NCI-H345 treated with DMSO at 0.1 percent for 48 hours (cell line): ENCODE data around the gene PICALM.
"Not testable (repeated sequence)": the region's sequence is repeated elsewhere in the genome, so short reads cannot be mapped to it uniquely, and the experiment has no call there.

Experiments
- DNase-seq: peaks from one replicate; lab custom pipeline; 2025; ENCODE audit not compliant: unreplicated experiment; lab: John Stamatoyannopoulos, UW

PICALM gene

DNA sequence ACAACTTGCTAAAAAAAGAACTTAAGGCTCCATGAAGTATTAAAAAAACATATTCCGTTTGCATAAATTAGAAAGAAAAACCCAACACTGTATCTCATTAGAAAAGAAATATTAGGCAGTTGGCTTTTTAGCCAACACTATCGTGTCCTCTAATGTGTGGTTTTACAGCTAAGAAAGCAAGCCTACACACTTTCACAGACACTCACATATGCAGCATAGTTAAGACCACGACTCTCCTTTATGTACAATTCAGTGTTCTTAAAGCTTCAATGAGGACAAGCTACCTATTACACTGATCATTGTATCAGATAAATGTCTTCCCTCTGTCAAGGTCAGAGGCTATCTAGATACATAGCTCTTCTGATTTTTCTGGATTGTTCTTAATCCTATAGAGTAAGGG lies 80.1 kb downstream of the PICALM start:
- DNase-seq = no peak

DNA sequence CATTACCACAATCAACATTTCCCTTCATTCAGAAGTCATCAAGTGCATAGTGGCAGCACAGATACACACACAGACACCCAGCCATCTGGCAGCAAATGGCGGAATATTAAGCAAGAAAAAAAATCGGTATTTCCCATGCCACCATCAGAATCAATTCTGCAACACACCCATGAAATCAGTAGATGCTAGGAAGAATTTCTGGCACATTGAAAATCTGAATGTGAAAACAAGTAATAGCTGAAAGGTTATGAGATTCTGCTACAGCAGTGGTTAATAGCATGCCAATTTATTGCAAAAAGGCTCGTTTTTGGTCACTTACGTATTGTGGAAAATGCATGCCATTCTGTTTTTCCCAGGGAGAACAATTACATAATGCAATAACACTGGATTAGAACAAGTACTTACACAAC lies 91.1 kb downstream of the PICALM start:
- DNase-seq = no peak

DNA sequence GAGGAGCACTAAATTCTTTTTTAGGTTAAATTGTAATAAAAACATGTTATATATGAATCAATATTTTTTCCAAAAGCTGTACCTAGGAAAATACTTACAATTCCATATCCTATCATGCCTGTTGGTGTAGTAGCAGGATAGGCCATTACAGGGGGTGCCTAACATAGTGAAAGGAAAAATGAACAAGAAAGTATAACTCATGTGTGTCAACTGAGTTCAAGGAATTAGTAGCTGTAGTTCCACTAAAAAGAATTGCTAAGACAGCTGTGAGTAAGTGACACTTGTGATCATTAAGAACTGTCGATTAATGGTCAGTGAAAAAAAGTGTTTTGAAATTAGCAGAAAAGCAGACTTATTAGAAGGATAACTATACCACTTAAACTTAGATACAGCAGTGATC lies 92.4 kb downstream of the PICALM start:
- DNase-seq = no peak

DNA sequence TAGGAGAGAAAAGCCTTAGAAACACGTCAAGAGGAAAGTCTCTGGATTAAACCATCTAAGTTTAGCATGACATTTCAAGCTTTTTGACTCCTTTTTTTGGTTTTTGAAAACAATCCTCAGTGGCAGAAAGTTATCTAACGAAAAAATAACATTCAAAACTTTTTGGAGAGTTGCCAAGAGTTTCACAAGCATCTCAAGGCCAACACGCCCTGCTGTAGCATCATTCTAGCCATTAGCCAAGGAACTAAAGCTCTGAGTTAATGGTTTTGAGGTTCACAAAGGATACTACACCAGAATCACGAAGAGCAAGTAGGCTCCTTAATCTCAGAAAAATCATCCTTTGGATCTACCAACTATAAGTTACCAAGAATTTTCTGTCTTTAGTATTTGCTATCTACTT lies 94.8 kb downstream of the PICALM start:
- no peak for DNase-seq

DNA sequence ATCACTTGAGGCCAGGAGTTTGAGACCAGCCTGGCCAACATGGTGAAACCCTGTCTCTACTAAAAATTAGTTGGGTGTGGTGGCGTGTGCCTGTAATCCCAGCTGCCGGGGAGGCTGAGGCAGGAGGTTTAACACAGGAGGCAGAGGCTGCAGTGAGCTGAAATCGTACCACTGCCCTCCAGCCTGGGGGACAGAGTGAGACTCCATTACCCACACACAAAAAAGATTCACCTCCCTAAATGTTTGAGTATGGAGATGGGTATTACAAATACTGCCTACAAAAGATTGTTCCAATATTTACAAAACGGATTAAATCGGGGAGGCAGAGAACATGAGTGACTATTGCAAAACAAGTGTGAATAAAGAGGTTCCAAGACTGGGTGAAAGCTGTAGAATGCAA lies 98.3 kb downstream of the PICALM start:
- DNase-seq = no peak

DNA sequence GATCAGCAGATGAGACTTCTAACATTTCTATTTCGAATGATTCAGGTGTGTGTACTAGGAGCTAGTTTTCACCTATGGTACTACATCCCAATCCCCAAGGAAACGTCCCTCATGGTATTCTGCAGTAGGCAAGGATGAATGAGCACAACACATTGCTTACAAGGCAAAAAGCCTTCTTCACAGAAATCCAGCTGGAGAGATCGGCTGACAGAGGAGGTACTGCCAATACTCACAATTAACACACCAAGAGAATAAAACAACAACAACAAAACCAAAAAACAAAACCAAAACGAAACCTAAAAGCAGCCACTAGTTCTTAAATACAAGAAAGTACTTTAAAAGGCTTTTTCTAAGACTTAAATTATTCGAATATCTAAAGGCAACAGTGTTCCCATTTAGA lies 101.4 kb downstream of the PICALM start:
- no peak for DNase-seq

DNA sequence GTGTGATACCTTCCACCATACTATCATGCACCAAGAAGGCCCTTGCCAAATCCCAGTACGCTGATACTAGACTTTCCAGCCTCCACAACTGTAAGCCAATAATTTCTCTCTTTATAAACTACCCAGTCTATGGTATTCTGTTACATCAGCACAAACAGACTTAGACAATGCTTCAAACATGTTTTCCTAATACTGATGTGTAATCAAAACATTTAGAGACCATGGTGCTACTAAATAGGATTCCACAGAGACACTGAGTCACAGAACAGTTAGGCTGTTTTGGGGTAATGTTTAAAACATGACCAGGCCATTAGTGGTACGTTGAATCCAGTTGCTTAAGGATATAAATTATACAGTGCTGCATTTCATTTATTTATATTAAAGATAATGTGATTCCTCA lies 103.7 kb downstream of the PICALM start:
- DNase-seq = no peak

DNA sequence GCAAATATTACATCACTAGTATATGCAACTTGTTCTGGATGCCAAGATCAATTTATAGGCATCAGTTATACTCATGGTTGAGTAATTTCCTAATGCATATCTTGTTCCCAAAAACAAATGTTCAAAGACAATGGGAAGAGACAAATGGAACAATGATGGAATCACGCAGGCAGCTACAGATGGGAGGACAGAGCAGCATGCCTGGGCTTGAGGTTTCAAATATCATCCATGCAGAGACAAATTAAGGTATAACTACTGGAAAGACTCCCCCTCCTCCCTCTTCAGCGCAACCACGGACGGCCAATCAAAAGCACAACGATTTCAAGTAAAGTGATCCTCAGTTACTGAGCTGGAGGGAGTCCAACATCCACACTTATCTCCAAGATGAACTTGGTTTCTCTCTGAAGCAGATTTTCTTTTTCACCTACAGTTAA lies 106.9 kb downstream of the PICALM start:
- no peak for DNase-seq

DNA sequence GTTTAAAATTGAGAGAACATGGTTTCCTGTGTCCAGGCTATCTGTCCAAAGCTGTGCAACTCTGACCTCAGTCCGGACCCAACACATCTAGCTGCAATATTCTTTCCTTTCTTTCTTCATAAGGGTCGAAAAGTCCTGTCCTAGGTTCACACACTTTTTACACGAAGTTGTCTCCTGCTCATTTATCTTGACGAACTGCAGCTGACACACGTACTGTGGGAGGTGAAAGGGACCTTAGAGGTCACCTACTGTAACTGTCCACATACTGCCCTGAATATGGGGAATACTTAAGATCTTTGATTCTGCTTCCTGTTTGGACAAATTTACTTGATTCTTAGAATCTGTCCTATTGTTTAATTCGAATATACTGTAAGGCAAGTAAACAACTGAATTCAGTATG lies 107.8 kb downstream of the PICALM start:
- no peak for DNase-seq

DNA sequence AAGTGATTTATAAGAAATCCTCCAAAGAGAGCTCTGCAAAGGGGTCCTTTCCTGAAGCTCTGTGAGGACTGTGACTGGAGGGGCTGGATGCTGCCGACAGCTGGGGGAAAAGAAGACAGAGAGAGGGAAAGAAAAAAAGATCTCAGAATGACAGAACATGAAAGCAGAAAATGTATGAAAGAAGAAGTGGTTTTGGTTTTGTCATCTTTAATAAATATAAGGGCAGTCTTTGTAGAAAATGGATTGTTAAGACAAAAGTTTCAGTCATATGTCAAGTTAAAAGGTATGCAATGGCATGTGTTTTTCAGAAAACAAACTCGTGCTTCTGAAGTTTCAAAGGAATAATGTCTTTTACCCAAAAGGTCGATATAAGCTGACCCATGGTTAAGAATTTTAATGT lies 108.2 kb downstream of the PICALM start:
- DNase-seq = no peak

DNA sequence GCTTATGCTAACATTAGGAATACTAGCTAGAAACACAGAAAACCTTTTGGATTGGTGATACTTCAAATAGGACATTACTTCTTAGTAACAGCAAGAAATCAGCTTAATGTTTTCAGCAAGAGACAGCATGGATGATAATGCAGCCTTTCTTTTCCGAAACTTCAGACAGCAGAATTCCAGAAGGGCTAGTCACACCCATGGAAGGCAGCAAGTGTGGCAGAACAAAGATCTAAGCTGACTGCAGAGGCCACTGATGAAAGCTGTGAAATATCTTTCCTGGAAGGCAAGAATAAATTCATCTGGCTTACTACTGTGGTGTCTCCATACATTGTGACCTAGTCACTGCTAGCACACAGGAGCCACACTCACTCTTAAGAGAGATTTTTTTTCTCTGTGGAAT lies 113.4 kb downstream of the PICALM start:
- no peak for DNase-seq

DNA sequence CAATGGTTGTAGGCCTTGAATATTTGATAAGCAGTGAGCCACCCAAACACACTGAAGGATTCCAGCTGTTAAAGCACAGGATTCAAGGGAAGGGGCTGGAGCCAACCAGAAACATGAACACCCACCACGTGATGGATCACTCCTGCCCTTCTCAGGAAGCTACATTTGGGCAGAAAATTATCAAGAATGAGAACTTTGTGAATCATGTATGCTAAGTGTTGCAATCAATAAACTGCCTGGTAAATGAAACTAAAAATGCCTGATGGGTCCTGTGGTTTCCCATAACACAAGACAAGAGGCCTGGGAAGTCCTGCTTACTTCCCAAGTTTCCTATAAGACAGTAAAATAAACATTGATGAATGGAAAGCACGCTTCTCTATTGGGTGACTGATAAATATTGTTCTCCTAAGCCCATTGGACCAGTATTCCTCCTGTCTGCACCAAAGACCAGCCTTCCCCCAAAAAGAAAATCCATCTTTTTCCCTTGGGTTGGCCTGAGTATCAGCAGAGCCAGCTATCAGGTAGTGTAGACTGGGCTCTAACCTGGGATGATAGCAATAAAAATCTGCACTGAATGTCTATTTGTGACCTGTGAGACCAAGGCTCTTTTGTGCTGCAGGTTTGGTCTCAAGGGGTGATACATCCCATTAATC lies 115.3 kb downstream of the PICALM start:
- no peak for DNase-seq

DNA sequence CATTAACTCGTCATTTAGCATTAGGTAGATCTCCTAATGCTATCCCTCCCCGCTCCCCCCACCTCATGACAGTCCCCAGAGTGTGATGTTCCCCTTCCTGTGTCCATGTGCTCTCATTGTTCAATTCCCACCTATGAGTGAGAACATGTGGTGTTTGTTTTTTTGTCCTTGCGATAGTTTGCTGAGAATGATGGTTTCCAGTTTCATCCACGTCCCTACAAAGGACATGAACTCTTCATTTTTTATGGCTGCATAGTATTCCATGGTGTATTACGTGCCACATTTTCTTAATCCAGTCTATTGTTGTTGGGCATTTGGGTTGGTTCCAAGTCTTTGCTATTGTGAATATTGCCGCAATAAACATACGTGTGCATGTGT lies 116.8 kb downstream of the PICALM start:
- DNase-seq = not testable (repeated sequence)

DNA sequence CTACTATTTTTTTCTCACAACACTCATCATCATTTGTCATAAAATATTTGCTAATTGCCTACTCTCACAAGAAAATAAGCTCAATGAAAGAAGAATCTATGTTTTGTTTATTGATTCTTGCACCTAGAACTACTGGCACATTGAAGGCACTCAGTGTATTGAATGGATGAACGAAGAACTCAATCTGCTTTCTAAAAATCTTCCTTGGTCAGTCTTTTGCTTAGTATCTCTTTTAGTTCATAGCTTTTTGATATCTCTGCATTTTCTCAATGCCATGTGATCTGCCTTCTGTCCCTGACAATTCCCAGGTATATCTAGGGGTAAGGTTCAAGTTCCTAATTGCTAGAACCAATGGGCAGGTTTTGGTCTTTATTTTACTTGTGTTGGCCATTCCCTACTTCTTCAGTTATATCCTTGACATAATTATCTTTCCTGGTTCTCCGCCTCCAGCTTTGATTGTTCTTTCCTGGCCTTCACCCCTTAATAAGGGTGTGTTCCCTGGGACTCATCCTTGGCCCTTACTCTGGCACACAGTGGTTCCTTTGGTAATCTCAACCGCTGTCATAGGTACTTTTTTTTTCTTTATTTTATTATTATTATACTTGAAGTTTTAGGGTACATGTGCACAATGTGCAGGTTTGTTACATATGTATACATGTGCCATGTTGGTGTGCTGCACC lies 117.3 kb downstream of the PICALM start:
- DNase-seq = no peak

DNA sequence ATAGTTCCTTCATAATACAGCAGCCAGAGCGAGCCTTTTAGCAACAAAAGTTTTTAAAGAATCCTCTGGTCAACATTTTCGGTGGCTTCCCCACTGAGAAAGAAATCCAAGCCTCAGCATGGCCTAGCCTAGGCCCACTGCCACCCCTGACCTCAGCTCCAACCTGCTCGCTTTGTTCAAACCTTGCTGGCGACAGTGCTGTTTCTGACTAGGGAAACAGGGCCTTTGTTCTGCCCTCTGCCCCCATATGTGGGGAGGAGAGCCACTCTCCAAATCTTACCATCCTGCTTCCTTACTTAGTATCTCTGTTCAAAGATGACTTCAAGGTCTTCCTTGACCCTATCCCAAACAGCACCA lies 117.9 kb downstream of the PICALM start:
- DNase-seq = no peak

DNA sequence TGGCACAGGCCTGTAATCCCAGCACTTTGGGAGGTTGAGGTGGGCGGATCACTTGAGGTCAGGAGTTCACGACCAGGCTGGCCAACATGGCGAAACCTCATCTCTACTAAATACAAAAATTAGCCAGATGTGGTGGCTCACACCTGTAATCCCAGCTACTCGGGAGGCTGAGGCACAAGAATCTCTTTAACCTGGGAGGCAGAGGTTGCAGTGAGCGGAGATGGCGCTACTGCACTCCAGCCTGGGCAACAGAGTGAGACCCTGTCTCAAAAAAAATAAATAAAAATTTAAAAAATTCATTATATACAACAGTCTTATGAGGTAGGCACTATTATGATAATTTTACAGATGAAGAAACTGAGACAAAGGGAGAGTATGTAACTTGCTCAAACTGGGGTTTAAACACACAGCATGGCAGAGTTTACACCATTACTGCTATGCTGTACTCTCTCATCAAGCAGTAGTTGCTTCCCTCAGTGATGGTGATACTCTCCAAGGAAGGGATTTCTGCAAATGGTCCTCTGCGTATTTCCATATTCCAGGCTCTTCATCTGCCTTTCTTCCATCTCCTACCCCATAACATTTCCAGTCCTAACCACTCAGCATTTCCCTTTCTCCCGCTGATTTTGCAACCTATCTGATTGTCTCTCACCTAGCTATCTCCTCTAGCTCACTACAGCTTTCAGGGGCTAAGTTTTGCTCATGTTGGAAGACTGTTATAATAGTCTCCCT lies 118.4 kb downstream of the PICALM start:
- no peak for DNase-seq

DNA sequence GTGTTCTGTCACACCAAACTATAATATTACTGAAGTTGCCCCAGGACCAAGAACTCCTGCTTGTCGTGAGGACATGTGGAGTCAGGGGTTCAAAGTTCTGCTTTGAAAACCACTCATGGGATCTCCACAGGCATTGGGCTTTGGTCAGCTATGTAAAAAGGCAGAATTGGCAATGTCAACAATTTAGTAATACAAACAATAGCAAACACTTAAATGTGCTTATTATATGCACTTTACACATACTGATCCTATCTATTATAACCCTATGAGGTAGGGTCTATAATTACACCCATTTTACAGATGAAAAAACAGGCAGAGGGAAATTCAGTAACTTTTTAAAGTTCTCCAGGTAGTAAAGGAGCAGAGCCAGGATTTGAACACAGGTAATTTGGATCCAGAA lies 119.1 kb downstream of the PICALM start:
- no peak for DNase-seq

DNA sequence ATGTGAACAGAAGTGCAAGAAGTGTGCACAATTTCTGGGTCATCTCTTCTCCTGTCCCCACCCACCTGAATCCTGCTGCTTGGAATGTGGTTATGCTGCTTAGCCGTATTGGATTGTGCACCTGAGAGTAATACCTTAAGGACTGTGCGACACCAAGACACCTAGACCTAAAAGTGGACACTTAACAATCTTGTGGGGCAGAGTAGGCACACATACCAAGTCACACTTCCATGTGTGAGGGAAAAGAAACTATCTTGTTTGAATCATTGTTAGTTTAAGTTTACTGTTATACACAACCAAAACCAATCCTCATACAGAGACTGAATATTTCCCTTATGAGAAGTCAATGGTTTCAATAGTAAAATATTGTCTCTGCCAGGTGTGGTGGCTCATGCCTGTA lies 120.0 kb downstream of the PICALM start:
- no peak for DNase-seq

DNA sequence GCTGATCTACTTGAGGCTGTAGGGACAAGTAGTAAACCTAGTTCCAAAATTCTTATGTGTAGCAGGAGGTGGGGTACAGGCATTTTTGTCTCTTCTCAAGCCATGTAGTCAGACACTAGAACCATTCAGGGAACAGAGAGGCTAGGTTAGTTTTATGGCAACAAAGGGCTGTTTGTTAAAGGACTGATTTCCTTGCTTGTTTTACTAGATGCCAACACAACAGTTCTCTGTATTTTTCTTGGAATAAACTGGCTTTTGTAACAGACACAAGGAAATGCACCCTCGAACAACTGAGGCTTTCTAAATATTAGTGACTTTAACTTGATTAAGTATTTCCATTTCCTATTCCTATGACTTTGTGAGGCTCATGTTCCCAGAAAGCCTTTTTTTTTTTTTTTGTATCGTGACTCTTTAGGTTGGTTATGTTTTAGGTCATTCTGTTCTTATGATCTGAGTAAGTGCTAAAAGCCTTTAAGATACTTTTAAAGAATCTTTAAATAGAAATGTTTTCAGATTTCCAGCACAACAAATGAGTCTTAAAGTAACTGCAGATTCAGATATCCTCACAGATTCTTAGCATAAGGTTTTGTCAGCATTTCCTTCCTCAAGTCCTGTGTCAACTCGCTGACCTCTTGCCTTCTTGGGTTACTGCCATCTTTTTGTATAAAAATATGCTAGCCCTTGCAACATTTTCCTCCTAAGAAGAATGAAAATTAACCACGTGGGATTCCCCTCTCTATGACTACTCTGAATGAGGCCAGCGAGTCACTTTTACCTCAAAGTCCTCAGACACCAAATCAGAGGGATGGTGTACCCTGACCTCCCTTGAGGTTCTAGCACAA lies 121.2 kb downstream of the PICALM start:
- DNase-seq = no peak

DNA sequence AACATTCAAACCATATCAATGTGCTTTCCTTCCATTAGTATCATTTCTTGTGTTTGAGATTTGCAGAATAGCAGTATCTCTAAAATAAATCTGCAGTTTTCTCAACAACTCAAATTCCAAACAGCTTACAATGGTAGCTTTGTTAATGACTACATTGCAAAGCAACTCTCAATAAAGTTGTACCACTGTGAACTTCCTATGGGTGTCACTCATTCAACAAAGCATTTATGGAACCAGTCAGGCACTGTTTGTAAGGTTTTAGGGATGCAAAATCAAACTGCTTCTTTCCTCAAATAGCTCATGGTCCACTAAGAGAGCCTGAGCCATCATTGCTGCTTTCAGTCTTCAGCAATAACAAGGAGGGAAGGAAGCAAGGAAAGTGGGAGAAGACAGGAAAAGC lies 122.7 kb downstream of the PICALM start:
- no peak for DNase-seq

DNA sequence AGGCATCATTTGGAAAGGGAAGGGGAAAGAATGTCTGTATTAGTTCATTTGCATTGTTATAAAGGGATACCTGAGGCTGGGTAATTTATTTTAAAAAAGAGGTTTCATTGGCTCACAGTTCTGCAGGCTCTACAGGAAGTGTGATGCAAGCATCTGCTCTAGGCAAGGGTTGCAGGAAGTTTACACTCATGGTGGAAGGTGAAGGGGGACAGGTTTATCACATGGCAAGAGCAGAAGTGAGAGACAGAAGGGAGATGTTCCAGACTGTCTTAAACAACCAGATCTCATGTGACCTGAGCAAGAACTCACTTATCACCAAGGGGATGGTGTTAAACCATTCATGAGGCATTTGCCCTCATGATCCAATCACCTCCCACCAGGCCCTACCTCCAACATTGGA lies 123.1 kb downstream of the PICALM start:
- no peak for DNase-seq

DNA sequence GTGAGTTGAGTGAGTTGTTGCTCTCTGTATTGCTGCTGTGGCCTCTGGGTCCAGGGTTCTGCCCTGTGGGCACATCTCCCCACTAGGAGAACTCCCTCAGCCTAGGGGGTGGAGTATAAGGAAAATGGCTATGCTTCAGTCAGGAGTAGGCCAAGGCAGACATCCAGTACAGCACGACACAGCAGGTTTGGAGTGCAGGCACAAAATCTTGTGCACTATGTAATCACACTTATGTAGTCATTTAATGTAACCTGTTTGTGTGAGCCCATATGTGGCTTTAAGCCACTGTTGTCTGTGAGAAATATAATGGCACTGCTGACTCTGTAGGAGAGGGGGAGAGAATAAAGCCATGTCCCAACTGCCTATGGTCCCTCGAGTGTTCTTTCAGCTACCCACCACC lies 123.6 kb downstream of the PICALM start:
- no peak for DNase-seq
